Parathyroid adenoma (tissue), 2 donors: ENCODE results near the gene OTOGL.
"Not testable (repeated sequence)": the region's sequence is repeated elsewhere in the genome, so short reads cannot be mapped to it uniquely, and the experiment has no call there.

ENCODE experiments used
- H2AFZ ChIP-seq: fragments of 300-600 bp; sonication (generic); one replicate; pipeline ENCODE4 v1.7.0; 2017; ENCODE audit warnings: antibody characterized with exemption, mild to moderate bottlenecking
- H3K27ac ChIP-seq: fragments of 300-600 bp; sonication (generic); one replicate; pipeline ENCODE4 v1.7.0; 2017
- H3K27me3 ChIP-seq: fragments of 300-600 bp; sonication (generic); one replicate; pipeline ENCODE4 v1.7.0; 2017; ENCODE audit warnings: low read length; ENCODE audit not compliant: control insufficient read depth, insufficient read depth
- H3K36me3 ChIP-seq: fragments of 300-600 bp; sonication (generic); one replicate; pipeline ENCODE4 v1.7.0; 2017; ENCODE audit warnings: low read length; ENCODE audit not compliant: control insufficient read depth, insufficient read depth
- H3K4me1 ChIP-seq: fragments of 300-600 bp; sonication (generic); one replicate; pipeline ENCODE4 v1.7.0; 2017; ENCODE audit warnings: control low read depth
- H3K4me2 ChIP-seq: fragments of 300-600 bp; sonication (generic); one replicate; pipeline ENCODE4 v1.7.0; 2017; ENCODE audit warnings: low read length
- H3K4me3 ChIP-seq: fragments of 300-600 bp; sonication (generic); one replicate; pipeline ENCODE4 v1.7.0; 2017; ENCODE audit warnings: low read depth, low read length
- H3K79me2 ChIP-seq: fragments of 300-600 bp; sonication (generic); one replicate; pipeline ENCODE4 v1.7.0; 2017; ENCODE audit warnings: control low read depth
- H3K9ac ChIP-seq: fragments of 300-600 bp; sonication (generic); one replicate; pipeline ENCODE4 v1.7.0; 2017; ENCODE audit warnings: mild to moderate bottlenecking
- H3K9me3 ChIP-seq: fragments of 300-600 bp; sonication (generic); one replicate; pipeline ENCODE4 v1.7.0; 2017; ENCODE audit warnings: low read length; ENCODE audit not compliant: control insufficient read depth
- CTCF ChIP-seq: fragments of 300-600 bp; sonication (generic); IDR thresholded peaks from one replicate; pipeline ENCODE4 v1.7.0; 2017; ENCODE audit warnings: antibody characterized with exemption, mild to moderate bottlenecking
- donor health status: primary hyperparathyroidism.

The OTOGL gene

DNA sequence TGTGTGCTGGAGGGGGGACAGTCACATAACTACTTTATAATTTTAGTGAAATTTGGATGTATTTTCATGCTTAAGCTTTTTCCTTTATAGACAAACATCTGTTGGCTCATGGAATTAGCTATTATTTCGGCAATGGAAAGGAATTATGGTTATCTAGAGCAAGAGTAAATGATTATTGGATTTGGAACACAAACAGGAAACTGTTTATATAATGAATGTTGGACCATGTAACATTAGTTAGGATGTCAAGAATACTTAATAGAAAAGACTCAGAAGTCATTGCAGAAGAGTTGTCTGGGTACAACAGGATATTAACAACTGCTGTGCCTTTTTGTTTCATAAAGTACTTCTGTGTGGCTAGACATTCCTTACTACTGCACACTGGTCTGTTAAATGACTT, 108.7 kb downstream of the OTOGL start:
- H2AFZ ChIP-seq, result no peak overlapping the region
- H3K27me3 ChIP-seq, result no peaks in the 10 kb centered on the region
- H3K4me2 ChIP-seq, result no peak overlapping the region

GRCh38 chr12:80211671-80212070, 112.3 kb downstream of the OTOGL start:
- H2AFZ ChIP-seq, result no peak overlapping the region
- TF ChIP-seq CTCF, result no peak
- no peaks in the 10 kb centered on the region for H3K27me3 ChIP-seq
- no peak overlapping the region for H3K9ac ChIP-seq
- H3K9me3 ChIP-seq, result no peaks in the 10 kb centered on the region
- no peaks in the 10 kb centered on the region for H3K4me1 ChIP-seq
- H3K4me2 ChIP-seq, result no peak overlapping the region
- no peak overlapping the region for H3K4me3 ChIP-seq
- no peaks in the 10 kb centered on the region for H3K36me3 ChIP-seq
- no peaks in the 10 kb centered on the region for H3K79me2 ChIP-seq
- H3K27ac ChIP-seq, result no peak overlapping the region

More for the DNA sequence above, 108.7 kb downstream of the OTOGL start:
- H3K9ac ChIP-seq, result no peak overlapping the region
- H3K27ac ChIP-seq, result no peak overlapping the region
- no peaks in the 10 kb centered on the region for H3K9me3 ChIP-seq
- no peaks in the 10 kb centered on the region for H3K4me1 ChIP-seq
- no peak overlapping the region for H3K4me3 ChIP-seq
- no peaks in the 10 kb centered on the region for H3K79me2 ChIP-seq
- H3K36me3 ChIP-seq, result no peaks in the 10 kb centered on the region
- TF ChIP-seq CTCF, result no peak

DNA sequence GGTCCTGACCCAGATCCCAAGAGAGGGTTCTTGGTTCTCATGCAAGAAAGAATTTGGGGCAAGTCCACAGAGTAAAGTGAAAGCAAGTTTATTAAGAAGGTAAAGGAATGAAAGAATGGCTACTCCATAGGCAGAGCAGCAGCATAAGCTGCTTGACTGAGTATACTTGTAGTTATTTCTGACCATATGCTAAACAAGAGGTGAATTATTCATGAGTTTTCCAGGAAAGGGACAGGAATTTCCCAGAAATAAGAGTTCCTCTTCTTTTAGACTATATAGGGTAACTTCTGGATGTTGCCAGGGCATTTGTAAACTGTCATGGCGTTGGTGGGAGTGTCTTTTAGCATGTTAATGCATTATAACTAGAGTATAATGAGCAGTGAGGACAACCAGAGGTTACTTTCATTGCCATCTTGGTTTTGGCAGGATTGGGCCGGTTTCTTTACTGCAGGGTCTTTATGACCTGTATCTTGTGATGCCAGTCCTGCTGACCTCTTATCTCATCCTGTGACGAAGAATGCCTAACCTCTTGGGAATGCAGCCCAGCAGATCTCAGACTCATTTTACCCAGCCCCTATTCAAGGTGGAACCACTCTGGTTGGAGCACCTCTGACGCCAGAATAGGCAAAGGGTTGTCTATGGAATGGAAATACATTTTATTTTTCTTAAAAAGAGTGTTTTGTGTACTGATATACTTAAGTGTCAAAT, 113.8 kb downstream of the OTOGL start:
- no peaks in the 10 kb centered on the region for H3K9me3 ChIP-seq
- no peak overlapping the region for H3K4me3 ChIP-seq
- no peak overlapping the region for H3K9ac ChIP-seq
- no peak overlapping the region for H3K27ac ChIP-seq
- no peaks in the 10 kb centered on the region for H3K4me1 ChIP-seq
- H3K36me3 ChIP-seq, result no peaks in the 10 kb centered on the region
- no peak for TF ChIP-seq CTCF
- no peaks in the 10 kb centered on the region for H3K27me3 ChIP-seq
- H3K79me2 ChIP-seq, result no peaks in the 10 kb centered on the region
- no peak overlapping the region for H3K4me2 ChIP-seq
- H2AFZ ChIP-seq, result no peak overlapping the region

- Histone ChIP-seq H2AFZ (no peak overlapping the region), H3K4me2 (no peak overlapping the region), H3K79me2 (no peaks in the 10 kb centered on the region), H3K9me3 (no peaks in the 10 kb centered on the region), H3K4me3 (no peak overlapping the region), H3K36me3 (no peaks in the 10 kb centered on the region), H3K27ac (no peak overlapping the region), H3K4me1 (no peaks in the 10 kb centered on the region), H3K9ac (no peak overlapping the region), H3K27me3 (no peaks in the 10 kb centered on the region)
- TF ChIP-seq CTCF, result no peak
Observed at GRCh38 chr12:80213871-80214270, 114.5 kb downstream of the OTOGL start.

DNA sequence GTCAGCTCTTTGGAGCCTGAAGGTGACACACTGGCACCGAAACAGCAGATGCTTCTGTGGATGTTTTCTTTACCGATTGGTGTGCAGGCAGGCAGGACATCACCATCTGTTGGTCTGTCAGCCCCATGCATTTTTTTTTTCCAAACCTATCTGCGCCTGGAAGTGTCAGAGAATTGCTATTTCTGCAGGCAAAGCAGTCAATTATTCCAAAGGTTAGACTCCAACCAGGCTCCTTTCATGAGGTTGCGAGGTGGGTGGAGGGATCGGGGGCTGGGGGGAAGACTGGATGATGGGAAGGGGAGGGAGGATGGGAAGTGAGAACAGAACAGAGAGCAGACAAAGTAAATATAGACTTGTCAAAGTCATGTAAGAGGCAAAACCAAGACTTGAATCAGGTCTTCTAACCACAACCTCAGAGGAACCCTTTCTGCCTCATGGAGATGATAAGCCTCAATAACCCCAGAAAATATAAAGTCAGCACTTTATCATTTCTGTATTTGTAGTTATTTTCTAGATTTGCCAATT, 117.7 kb downstream of the OTOGL start:
- H2AFZ ChIP-seq, result no peak overlapping the region
- TF ChIP-seq CTCF, result no peak
- H3K4me1 ChIP-seq, result no peaks in the 10 kb centered on the region
- H3K4me2 ChIP-seq, result no peak overlapping the region
- no peak overlapping the region for H3K4me3 ChIP-seq
- no peaks in the 10 kb centered on the region for H3K36me3 ChIP-seq
- no peak overlapping the region for H3K27ac ChIP-seq
- H3K9ac ChIP-seq, result no peak overlapping the region
- H3K79me2 ChIP-seq, result no peaks in the 10 kb centered on the region
- no peaks in the 10 kb centered on the region for H3K27me3 ChIP-seq
- no peaks in the 10 kb centered on the region for H3K9me3 ChIP-seq

GRCh38 chr12:80218925-80219324, 119.6 kb downstream of the OTOGL start:
- H3K79me2 ChIP-seq, H3K27ac ChIP-seq, H3K4me3 ChIP-seq, H3K9me3 ChIP-seq, H2AFZ ChIP-seq, H3K4me2 ChIP-seq, H3K27me3 ChIP-seq, H3K36me3 ChIP-seq, H3K4me1 ChIP-seq, H3K9ac ChIP-seq: not testable (repeated sequence)
